RCC 7860 (cell line): ENCODE measurements around the gene RET.

Experiments
- DNase-seq: peaks from one replicate; pipeline ENCODE4 v3.0.0-alpha.2; 2015; ENCODE audit warnings: low spot score
- FAIRE-seq: peaks from 2 replicates; lab custom pipeline; 2012; peaks lifted over from hg19 to GRCh38; lab: Jason Lieb, UNC

The RET gene

GRCh38 chr10:43118631-43119415, 42.0 kb downstream of the RET start:
- DNase-seq = no peak
- FAIRE-seq = no peak

- DNase-seq (no peak), FAIRE-seq (no peak)
Measured at GRCh38 chr10:43119416-43120115, 42.7 kb downstream of the RET start.

GRCh38 chr10:43120116-43120928, 43.5 kb downstream of the RET start:
- no peak for FAIRE-seq
- DNase-seq = no peak

GRCh38 chr10:43120929-43121314, 44.1 kb downstream of the RET start:
- FAIRE-seq = no peak
- DNase-seq = no peak

- FAIRE-seq (no peak), DNase-seq (no peak)
Measured at GRCh38 chr10:43121444-43121843, 44.6 kb downstream of the RET start.

GRCh38 chr10:43122096-43122495, 45.2 kb downstream of the RET start:
- DNase-seq (no peak), FAIRE-seq (no peak)

GRCh38 chr10:43122826-43123225, 46.0 kb downstream of the RET start:
- FAIRE-seq (no peak), DNase-seq (no peak)

GRCh38 chr10:43123361-43124093, 46.7 kb downstream of the RET start:
- no peak for DNase-seq
- FAIRE-seq = no peak

GRCh38 chr10:43124094-43124521, 47.2 kb downstream of the RET start:
- DNase-seq (no peak), FAIRE-seq (no peak)

- no peak for FAIRE-seq
- DNase-seq = no peak
Measured at GRCh38 chr10:43124574-43125273, 47.9 kb downstream of the RET start.

GRCh38 chr10:43125274-43125845, 48.5 kb downstream of the RET start:
- no peak for FAIRE-seq
- DNase-seq = no peak

GRCh38 chr10:43125881-43126731, 49.2 kb downstream of the RET start:
- FAIRE-seq (no peak), DNase-seq (no peak)

- DNase-seq (no peak), FAIRE-seq (no peak)
Measured at GRCh38 chr10:43126759-43127424, 50.0 kb downstream of the RET start.

- FAIRE-seq (no peak), DNase-seq (no peak)
Measured at GRCh38 chr10:43127442-43127841, 50.6 kb downstream of the RET start.

- no peak for DNase-seq
- FAIRE-seq = no peak
Measured at GRCh38 chr10:43128331-43128730, 51.5 kb downstream of the RET start.

GRCh38 chr10:43128958-43129706, 52.3 kb downstream of the RET start:
- DNase-seq (peak; percentile 63), FAIRE-seq (peak; percentile 46)

GRCh38 chr10:43130770-43131171, 53.9 kb downstream of the RET start:
- DNase-seq (no peak), FAIRE-seq (no peak)

GRCh38 chr10:43131256-43131655, 54.4 kb downstream of the RET start:
- FAIRE-seq (no peak), DNase-seq (no peak)
